ENCODE measurements around the gene NUDT11.

- no peak for TF ChIP-seq CTCF (IDR thresholded peaks at IDR 0.05 in 8 of 11, conservative IDR thresholded peaks at IDR 0.05 in 3 of 11)
- TF ChIP-seq POLR2A (IDR thresholded peaks at IDR 0.05) = no peak
- TF ChIP-seq POLR2AphosphoS5 (IDR thresholded peaks at IDR 0.05) = no peak
Observed at GRCh38 chrX:51463322-51463721, 33.1 kb downstream of the NUDT11 start.
